CD4-positive, alpha-beta T cell treated with Interleukin-15 for 4 hours (primary cell): Measurements from ENCODE around the gene FNDC3B.

ENCODE experiments used
- DNase-seq: peaks from one replicate; pipeline ENCODE4 v3.0.0-alpha.2; 2020; ENCODE audit warnings: low spot score

FNDC3B gene

DNA sequence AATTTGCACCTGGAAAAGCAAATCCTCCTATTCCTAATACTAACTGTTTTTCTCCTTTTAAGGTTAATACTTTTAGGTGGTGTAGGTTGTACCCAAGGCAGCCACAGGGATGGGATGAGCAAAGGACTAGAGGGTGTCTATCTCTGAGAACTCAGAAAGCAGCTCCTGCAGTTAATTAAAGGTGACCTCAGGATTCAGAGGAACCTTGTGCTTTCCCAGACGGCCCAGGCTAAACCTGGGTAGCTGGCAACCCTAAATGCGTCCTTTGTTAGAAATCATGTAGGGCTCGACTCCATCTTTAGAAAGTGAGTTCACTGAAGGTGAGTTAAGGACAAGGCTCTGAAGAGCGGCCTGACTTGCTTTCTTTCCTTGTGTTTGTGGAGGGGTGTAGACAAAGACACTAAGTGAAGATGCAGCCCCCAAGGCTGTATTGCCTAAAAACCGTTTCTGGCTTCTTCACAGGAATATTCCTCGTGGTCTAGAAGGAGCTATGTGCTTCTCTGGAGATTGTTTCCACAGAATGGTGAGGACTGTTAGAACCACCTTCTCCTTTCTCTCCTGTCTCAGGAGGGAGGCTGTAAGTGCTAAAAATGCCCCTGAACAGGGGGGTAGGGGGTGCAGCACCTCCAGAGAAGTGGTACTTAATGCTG, 14.9 kb downstream of the FNDC3B start:
- DNase-seq, result no peak

DNA sequence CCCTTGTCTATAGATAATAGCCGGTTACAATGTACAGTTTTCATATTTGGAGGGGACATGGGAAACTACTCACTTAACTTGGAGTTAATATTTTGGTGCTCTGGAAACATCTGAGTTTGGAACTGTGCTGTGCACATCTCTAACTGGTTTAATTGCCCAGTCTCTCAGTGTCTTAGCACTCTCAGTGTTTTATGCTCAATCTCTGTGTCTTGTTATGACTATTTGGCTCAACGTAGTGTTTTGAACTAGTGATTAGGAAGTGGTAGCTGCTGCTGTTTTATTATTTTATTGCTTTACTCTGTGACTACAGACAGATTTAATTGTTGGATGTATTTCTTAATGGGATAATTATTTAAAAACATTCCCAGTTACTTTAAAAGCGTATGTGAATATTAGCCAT, 17.0 kb downstream of the FNDC3B start:
- no peak for DNase-seq

GRCh38 chr3:172057059-172057458, 17.7 kb downstream of the FNDC3B start:
- DNase-seq, result no peak

- DNase-seq, result no peak
Observed at GRCh38 chr3:172057624-172058327, 18.4 kb downstream of the FNDC3B start.

GRCh38 chr3:172059532-172059931, 20.2 kb downstream of the FNDC3B start:
- DNase-seq, result no peak

GRCh38 chr3:172060234-172060633, 20.9 kb downstream of the FNDC3B start:
- no peak for DNase-seq

- DNase-seq, result no peak
Observed at GRCh38 chr3:172061724-172062184, 22.4 kb downstream of the FNDC3B start.

DNA sequence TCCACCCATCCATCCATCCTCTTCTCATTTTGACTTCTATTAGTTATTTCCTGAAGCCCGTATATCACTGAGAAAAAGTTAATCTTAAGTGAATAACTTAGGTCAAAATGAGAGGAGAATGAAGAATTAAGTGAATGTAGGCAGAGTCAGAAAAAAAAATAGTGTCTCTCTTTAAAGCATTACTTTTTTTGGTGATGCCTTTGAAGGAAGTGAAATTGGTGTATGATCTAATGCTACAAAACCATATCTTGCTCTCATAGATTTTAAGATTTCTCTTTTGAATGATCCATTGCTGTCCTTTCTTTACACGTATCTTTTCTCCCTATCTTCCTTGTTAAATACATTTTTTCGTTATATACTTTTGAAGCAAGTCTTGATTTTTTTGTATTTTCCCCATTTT, 23.4 kb downstream of the FNDC3B start:
- DNase-seq, result no peak

- no peak for DNase-seq
Observed at GRCh38 chr3:172063456-172064432, 24.4 kb downstream of the FNDC3B start.

DNA sequence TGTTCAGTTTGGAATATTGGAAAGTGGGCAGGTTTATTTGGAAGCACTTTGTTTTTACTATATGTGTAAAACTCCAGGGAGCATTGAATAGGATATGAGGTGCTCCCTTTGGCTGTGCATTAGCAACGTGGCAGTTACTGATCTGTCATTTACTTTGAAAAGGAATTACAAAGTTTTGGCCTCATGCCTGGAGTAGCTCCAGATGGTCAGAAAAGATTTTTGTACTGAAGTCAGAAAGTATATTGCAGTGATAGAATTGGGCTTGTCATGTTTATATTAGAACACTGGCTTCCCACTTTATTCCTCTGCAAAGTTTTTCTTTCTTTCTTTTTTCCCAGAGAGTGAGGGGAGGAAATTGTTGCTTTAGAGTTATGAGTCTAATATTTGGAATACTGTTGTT, 26.1 kb downstream of the FNDC3B start:
- no peak for DNase-seq

GRCh38 chr3:172065967-172066762, 26.8 kb downstream of the FNDC3B start:
- no peak for DNase-seq

DNA sequence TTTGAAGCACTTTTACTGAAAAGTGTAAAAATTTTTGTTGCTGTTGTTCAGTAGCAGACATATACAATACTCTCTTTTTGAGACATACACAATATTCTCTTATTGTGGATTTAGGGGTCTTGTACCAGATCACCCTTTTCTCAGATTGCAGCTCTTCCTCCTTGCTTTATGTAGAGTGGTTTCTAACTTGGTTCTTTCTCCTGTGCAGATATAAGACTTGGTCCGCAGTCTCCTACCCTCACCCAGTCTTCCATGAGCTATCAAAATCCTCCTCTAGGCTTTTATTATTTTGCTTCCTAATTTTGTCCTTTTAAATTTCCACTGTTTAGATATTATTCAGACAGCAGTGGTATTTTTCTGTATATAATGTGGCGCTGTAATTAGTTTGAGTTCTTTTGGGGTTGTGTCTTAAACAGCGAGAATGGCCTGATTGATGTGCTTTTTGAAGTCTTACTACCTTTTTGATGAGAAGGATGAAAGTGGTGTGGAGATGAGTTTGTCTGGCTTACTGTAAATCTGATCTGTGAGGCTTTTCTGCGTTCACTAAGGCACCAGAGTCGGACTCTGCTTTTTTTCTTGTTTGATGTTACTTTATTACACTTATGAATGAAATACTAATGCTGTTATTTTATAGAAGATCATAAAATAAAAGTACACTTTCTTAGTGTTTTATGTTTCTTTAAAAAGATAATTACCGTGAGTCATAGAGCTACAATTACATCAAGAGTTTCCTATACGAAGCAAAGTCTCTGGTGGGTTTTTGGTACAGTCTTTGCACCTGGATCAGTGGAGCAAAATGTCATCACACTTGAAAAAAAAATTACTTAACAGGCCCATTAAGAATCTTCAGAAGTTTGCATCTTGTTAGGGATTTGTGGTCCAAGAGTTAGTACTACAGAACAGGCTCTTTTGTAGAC, 27.8 kb downstream of the FNDC3B start:
- DNase-seq, result no peak

- no peak for DNase-seq
Observed at GRCh38 chr3:172067837-172068440, 28.6 kb downstream of the FNDC3B start.

DNA sequence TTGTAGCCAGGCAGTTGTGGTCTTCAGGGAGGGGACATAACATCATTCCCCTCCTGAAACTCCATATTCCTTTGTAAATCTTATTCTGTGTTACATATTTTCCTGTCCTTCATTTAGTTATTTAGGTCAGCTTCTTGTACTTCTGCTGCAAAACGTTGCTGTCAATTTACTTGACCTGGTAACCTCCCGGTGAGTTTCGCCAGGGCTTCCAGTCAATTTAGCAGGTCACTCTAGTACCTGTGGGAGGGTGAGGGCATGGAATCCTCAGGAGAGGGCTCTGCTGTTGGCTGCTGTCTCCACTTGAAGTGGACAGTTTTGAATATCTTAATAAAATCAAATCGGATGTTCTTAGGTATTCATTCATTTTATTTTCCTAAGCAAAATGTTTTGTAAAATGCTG, 29.6 kb downstream of the FNDC3B start:
- DNase-seq, result no peak

GRCh38 chr3:172069478-172069877, 30.1 kb downstream of the FNDC3B start:
- no peak for DNase-seq

- no peak for DNase-seq
Observed at GRCh38 chr3:172070269-172070668, 30.9 kb downstream of the FNDC3B start.

DNA sequence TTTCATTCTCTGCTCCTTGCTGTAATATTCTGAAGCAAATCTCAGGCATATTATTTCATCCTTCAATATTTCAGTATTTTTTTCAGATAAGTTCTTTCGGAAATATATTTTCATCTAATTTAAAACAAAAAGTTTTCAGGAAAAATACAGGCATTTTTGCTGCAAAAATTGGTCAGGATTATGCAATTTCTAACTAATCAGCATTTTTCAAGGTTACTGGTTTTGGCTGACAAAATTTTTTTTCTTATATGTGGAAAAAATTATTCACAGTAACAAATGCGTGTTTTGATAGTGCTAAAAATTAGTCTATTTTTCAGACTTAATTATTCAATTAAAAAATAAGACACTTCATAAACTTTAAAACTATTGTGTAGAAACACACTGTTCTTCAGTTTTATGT, 31.4 kb downstream of the FNDC3B start:
- no peak for DNase-seq

DNA sequence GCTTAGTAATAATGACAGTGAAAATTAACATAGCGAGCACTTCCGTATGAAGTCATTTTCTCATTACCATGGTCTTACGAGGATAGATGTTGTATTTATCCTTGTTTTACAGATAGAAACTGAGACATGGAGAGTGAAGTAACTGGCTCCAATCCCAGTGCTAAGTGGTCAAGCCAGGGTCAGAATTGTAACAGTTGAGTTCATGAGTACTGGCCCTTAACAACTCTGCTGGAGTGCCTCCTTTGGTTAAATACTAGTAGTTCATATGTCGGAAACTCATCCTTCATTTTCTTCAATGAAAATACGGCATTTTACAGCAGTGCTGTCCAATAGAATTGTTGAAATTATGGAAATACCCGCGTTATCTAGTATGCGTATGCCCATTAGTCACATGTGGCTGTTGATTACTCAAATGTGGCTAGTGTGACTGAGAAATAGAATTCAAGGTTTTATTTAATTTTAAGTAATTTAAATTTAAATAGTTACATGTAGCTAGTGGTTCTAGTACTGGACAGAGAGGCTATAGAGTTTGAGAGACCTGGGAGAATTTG, 32.5 kb downstream of the FNDC3B start:
- no peak for DNase-seq

DNA sequence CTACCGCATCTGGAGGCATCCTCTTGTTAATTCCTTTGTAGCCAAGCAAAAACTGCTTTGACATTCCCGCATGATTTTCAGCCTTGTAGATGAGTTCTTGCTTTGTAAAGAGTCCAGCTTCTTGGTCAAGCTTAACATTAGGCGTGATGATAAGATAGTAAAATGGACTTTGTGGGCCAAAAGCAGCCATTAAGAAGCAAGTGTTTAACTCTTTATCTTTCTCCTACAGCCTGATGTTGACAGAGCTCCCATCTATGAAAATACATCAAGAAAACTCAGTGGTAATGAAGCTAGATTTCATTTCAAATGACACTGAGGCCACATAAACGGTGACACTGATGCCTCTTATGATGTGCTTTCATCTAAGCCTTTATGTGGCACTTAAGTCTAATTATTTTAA, 33.2 kb downstream of the FNDC3B start:
- DNase-seq, result no peak
